ENCODE data around the gene MRRF. TPM values are rescaled to one million over a fixed set of nuclear protein-coding genes. Genes with fewer than 3 reads are reported as not detected.

Gene MRRF
- polyA plus RNA-seq, 1 experiment = 35.1 TPM

- POLR2A ChIA-PET = no interaction called here
- CTCF ChIA-PET = interaction anchor here (2.0 kb wide), 1 partner anchor 247 kb away, joined by 5 read pairs; no protein-coding TSS in a partner anchor
- Histone ChIP-seq H3K4me3 (ENCODE audit: low read depth, low read length) (peak overlapping the region; percentile 53), H3K27me3 (ENCODE audit: control insufficient read depth, insufficient read depth, low read length) (no peaks in the 10 kb centered on the region), H3K36me3 (ENCODE audit: control insufficient read depth, insufficient read depth, low read length) (no peaks in the 10 kb centered on the region)
- no peak for DNase-seq (ENCODE audit: low read depth)
- no peak for TF ChIP-seq CTCF (IDR thresholded peaks at IDR 0.05; ENCODE audit: insufficient read depth, low read depth, low read length)
Measured at GRCh38 chr9:122371846-122372245, 107.2 kb downstream of the MRRF start.

DNA sequence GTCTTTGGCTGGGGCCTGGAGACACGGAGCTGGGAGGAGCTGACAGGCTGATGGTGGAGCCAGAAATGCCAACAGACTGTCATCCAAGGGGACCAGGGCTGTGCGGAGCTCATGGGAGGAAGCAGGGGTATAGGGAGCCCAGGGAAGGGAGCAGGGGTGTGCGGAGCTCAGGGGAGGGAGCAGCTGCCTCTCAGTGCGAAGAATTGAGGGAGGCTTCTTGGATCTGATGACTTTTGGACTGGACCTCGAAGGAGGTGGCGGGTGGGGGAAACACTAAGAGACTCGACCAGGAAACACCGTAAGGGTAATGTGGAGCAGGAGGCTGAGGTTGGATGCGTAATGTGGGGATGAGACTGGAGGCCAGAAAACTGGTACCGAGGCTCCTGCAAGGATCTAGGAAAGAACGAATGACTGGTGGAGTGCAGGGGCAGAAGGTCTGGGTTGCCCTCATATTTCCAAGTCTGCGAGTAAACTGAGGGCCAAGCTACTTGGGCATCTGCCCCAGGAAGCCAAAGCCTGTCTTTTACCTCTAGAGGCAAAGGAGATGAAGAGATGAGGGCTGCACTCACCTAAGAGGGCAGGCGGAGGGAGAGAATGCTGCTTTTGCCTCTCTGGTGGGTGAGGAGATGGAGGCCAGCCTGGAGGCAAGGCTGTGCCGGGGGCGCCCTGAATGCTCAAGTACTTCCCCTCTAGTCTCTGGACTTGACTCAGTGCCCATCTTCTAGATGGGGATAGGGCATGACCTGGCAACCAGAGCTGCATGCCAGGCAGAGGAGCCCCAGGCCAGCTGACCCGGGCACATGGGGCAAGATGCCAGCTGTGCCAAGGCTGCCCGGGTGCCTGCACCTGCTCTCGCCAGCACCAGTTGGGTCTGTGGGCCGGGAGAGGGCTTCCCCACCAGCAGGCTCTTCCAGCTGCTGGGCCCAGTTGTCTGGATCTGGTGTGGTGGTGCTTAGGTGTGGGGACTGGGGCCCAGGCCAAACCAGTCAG lies 108.5 kb downstream of the MRRF start:
- no peak for TF ChIP-seq CTCF (IDR thresholded peaks at IDR 0.05; ENCODE audit: insufficient read depth, low read depth, low read length)
- H3K4me3 ChIP-seq (ENCODE audit: low read depth, low read length) = no peak overlapping the region
- H3K36me3 ChIP-seq (ENCODE audit: control insufficient read depth, insufficient read depth, low read length) = peaks cover under 1% of the 10 kb centered on the region; the same call in 1 of the 2 replicates
- ChIA-PET CTCF (interaction anchor here (2.0 kb wide), 1 partner anchor 249 kb away, joined by 5 read pairs; no protein-coding TSS in a partner anchor), POLR2A (interaction anchor here (0.6 kb wide), 1 partner anchor 816 kb away, joined by 5 read pairs; no protein-coding TSS in a partner anchor)
- DNase-seq (ENCODE audit: low read depth) = no peak
- no peaks in the 10 kb centered on the region for H3K27me3 ChIP-seq (ENCODE audit: control insufficient read depth, insufficient read depth, low read length)

DNA sequence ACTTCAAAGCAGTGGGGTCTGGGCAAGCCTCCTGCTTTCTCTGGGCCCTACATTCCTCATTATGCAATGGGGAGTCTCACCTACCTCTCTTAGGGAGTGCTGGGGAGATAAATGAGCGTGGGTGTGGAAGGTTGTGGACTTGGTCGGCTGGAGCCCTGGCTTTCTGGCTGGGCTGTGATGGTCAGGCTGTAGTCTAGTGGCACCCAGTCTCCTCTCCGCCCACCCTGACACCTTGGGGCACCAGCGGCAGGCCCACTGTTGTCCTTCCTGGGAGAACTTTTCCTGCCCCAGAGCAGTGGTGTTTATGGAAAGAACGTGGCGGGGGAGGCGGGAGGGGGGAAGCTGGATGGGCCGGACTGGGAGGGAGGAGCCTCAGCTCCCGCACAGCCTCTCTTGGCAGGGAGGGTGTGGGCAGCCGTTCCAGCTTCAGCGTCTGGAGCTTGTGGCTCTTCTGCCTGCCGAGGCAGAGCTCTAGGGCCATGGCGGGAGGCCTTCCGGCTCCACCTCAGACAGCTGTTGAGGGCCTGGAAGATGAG lies 110.3 kb downstream of the MRRF start:
- no peak for TF ChIP-seq CTCF (IDR thresholded peaks at IDR 0.05; ENCODE audit: insufficient read depth, low read depth, low read length)
- ChIA-PET CTCF (interaction anchor here (0.9 to 1.6 kb wide), 5 partner anchors 20 to 718 kb away, joined by 3 to 6 read pairs (median 3); no protein-coding TSS in a partner anchor), POLR2A (interaction anchor here (0.5 to 0.8 kb wide), 2 partner anchors 20 to 198 kb away, joined by 3 to 4 read pairs; no protein-coding TSS in a partner anchor)
- peak; percentile 44 for DNase-seq (ENCODE audit: low read depth)
- Histone ChIP-seq H3K27me3 (ENCODE audit: control insufficient read depth, insufficient read depth, low read length) (no peaks in the 10 kb centered on the region), H3K36me3 (ENCODE audit: control insufficient read depth, insufficient read depth, low read length) (peaks cover 6% of the 10 kb centered on the region), H3K4me3 (ENCODE audit: low read depth, low read length) (no peak overlapping the region)

GRCh38 chr9:122376796-122377195 lies 112.1 kb downstream of the MRRF start:
- Histone ChIP-seq H3K36me3 (ENCODE audit: control insufficient read depth, insufficient read depth, low read length) (peaks cover 9% of the 10 kb centered on the region), H3K4me3 (ENCODE audit: low read depth, low read length) (no peak overlapping the region), H3K27me3 (ENCODE audit: control insufficient read depth, insufficient read depth, low read length) (no peaks in the 10 kb centered on the region)
- no peak for DNase-seq (ENCODE audit: low read depth)
- ChIA-PET POLR2A (interaction anchor here (0.6 kb wide), 1 partner anchor 17 kb away, joined by 3 read pairs; no protein-coding TSS in a partner anchor), CTCF (no interaction called here)
- TF ChIP-seq CTCF (IDR thresholded peaks at IDR 0.05; ENCODE audit: insufficient read depth, low read depth, low read length) = no peak

Data from BJ (cell line).